Loucy (cell line): ENCODE measurements around the gene LRRC41.
A peak's percentile ranks its signal among the peaks of the same experiment; 100 is the strongest.

Experiments
- H2AFZ ChIP-seq: fragments of 200-600 bp; sonication (generic); 2 replicates; pipeline ENCODE4 v1.6.0; 2016; ENCODE audit warnings: antibody characterized with exemption, mild to moderate bottlenecking, low read length, moderate library complexity
- H3F3A ChIP-seq: fragments of 200-600 bp; 2 replicates; pipeline ENCODE4 v1.6.0; 2016; ENCODE audit warnings: antibody characterized with exemption, low read depth, mild to moderate bottlenecking
- H3K27me3 ChIP-seq: fragments of 200-600 bp; sonication (generic); 2 replicates; pipeline ENCODE4 v1.6.1; 2014; ENCODE audit warnings: low read length, mild to moderate bottlenecking; ENCODE audit not compliant: insufficient read depth, poor library complexity, severe bottlenecking
- H3K36me3 ChIP-seq: fragments of 200-600 bp; sonication (generic); 2 replicates; pipeline ENCODE4 v1.6.1; 2016; ENCODE audit warnings: low read length; ENCODE audit not compliant: insufficient read depth
- H3K4me1 ChIP-seq: fragments of 200-600 bp; sonication (generic); 2 replicates; pipeline ENCODE4 v1.5.1; 2014; ENCODE audit warnings: low read length, mild to moderate bottlenecking; ENCODE audit not compliant: insufficient read depth, poor library complexity, severe bottlenecking
- H3K4me2 ChIP-seq: fragments of 200-600 bp; sonication (generic); 2 replicates; pipeline ENCODE4 v1.6.0; 2014; ENCODE audit warnings: antibody characterized with exemption, low read length, low read depth, mild to moderate bottlenecking; ENCODE audit not compliant: poor library complexity, severe bottlenecking
- H3K4me3 ChIP-seq: fragments of 200-600 bp; sonication (generic); 2 replicates; pipeline ENCODE4 v1.5.1; 2014; ENCODE audit warnings: low read length, mild to moderate bottlenecking, mixed read lengths; ENCODE audit not compliant: poor library complexity, severe bottlenecking
- H3K79me2 ChIP-seq: fragments of 200-600 bp; sonication (generic); 2 replicates; pipeline ENCODE4 v1.6.1; 2014; ENCODE audit warnings: low read length; ENCODE audit not compliant: insufficient read depth
- H3K9ac ChIP-seq: fragments of 200-600 bp; sonication (generic); 2 replicates; pipeline ENCODE4 v1.6.0; 2014; ENCODE audit warnings: mild to moderate bottlenecking, low read depth, low read length, moderate library complexity; ENCODE audit not compliant: poor library complexity, severe bottlenecking
- H3K9me2 ChIP-seq: fragments of 200-600 bp; sonication (generic); replicated peaks from 2 replicates; pipeline ENCODE4 v1.6.1; 2016; ENCODE audit warnings: low read depth, low read length, mixed read lengths
- H3K9me3 ChIP-seq: fragments of 200-600 bp; sonication (generic); 2 replicates; pipeline ENCODE4 v1.6.1; 2014; ENCODE audit warnings: mild to moderate bottlenecking, antibody characterized with exemption, low read length, low read depth; ENCODE audit not compliant: insufficient read depth
- H4K20me1 ChIP-seq: fragments of 200-600 bp; sonication (generic); 2 replicates; pipeline ENCODE4 v1.6.0; 2014; ENCODE audit warnings: antibody characterized with exemption, low read length, mild to moderate bottlenecking; ENCODE audit not compliant: insufficient read depth, poor library complexity, severe bottlenecking
- EZH2phosphoT487 ChIP-seq: fragments of 200-600 bp; IDR thresholded peaks from 2 replicates; pipeline ENCODE4 v1.6.1; 2018; ENCODE audit warnings: antibody characterized with exemption, mild to moderate bottlenecking, moderate library complexity, borderline replicate concordance
- TF ChIP-seq, protein P1 (sequence below): fragments of 200-600 bp; sonication (generic); conservative IDR thresholded peaks from 2 replicates; pipeline ENCODE4 v1.5.1; 2014; ENCODE audit warnings: mild to moderate bottlenecking, antibody characterized with exemption, low read length

Gene LRRC41

DNA sequence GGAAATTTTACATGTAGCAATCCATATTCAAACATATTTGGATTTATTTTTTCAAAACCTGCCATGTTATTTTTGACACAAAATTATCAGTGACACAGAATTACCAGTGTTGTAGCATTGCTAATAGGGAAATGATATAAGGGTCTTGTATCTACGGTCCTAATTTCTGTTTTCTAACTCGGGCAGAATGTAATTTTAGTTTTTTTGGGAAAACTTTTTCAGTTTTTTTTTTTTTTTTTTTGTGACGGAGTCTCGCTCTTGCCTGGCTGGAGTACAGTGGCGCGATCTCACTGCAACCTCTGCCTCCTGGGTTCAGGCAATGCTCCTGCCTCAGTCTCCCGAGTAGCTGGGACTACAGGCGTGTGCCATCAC, 2.7 kb upstream of the LRRC41 start:
- Histone ChIP-seq H3K36me3 (peaks cover 16% of the 10 kb centered on the region; the same call in 1 of the 2 replicates), H3K9me2 (no peaks in the 10 kb centered on the region), H3K4me1 (peaks cover 38% of the 10 kb centered on the region), H3K27me3 (peaks cover 4% of the 10 kb centered on the region), H4K20me1 (peaks cover 57% of the 10 kb centered on the region), H3K9me3 (no peaks in the 10 kb centered on the region), H3F3A (no peaks in the 10 kb centered on the region), H2AFZ (no peak overlapping the region), H3K79me2 (peaks cover 89% of the 10 kb centered on the region), H3K9ac (peak overlapping the region; percentile 71), H3K4me2 (peak overlapping the region; percentile 80), H3K4me3 (peak overlapping the region; percentile 68)
- TF ChIP-seq, protein P1, sequence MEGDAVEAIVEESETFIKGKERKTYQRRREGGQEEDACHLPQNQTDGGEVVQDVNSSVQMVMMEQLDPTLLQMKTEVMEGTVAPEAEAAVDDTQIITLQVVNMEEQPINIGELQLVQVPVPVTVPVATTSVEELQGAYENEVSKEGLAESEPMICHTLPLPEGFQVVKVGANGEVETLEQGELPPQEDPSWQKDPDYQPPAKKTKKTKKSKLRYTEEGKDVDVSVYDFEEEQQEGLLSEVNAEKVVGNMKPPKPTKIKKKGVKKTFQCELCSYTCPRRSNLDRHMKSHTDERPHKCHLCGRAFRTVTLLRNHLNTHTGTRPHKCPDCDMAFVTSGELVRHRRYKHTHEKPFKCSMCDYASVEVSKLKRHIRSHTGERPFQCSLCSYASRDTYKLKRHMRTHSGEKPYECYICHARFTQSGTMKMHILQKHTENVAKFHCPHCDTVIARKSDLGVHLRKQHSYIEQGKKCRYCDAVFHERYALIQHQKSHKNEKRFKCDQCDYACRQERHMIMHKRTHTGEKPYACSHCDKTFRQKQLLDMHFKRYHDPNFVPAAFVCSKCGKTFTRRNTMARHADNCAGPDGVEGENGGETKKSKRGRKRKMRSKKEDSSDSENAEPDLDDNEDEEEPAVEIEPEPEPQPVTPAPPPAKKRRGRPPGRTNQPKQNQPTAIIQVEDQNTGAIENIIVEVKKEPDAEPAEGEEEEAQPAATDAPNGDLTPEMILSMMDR: no peak
- no peak for TF ChIP-seq EZH2phosphoT487

DNA sequence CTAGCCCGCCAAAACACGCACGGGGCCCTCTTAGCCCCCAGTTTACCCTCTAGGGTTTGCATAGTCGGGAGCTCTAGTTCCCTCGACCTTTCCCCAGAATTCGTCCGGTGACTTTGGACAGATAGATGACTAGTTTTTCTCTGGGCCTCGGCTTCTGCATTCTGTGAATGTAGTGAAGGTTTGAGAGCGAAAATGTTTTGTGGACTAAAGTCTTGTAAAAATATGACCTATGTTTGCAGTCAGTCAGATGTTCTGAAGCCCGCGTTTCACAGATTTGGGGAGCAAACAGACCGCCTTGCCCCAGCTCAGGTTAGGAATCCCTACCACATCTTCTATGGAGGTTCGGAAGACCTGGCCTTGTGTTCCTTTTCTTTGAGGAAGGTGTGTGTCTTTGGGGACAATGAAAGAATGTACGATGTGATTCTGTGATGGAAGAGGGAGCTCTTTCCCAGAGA, 483 bp upstream of the LRRC41 start:
- Histone ChIP-seq H3K36me3 (0 out of 2 replicates have a peak, but pooled peaks cover 2% of the 10 kb centered on the region), H3K4me2 (peak overlapping the region; percentile 93), H3K9me3 (no peaks in the 10 kb centered on the region), H3K9ac (peak overlapping the region; percentile 87), H3F3A (no peaks in the 10 kb centered on the region), H3K4me3 (peak overlapping the region; percentile 81), H3K27me3 (peaks cover 4% of the 10 kb centered on the region), H2AFZ (peak overlapping the region; percentile 80), H3K9me2 (no peaks in the 10 kb centered on the region), H3K4me1 (peaks cover 54% of the 10 kb centered on the region), H3K79me2 (peaks cover 95% of the 10 kb centered on the region), H4K20me1 (peaks cover 71% of the 10 kb centered on the region)
- TF ChIP-seq, protein P1: no peak
- TF ChIP-seq EZH2phosphoT487: no peak

DNA sequence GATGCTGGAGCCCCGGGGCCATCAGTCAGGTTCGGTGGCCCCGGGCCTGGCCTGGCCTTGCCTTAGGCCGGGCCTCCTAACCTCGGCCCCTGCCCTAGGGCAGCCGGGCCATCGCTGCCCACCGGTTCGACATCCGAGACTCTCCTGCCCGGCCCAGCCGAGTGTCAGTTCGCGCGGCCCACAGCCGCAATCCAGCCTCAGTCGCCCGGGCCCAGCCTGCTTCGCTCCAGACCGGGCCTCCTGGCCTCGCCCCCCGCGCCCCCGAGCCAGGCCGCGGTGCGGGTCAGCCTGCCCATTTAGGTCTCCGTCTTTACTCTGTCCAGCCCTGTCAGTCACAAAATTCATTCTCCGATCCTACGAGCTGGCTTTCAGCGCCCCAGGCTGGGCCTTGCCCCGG, 777 bp downstream of the LRRC41 start:
- TF ChIP-seq, protein P1: no peak
- TF ChIP-seq EZH2phosphoT487: no peak
- peak overlapping the region; percentile 80 for H2AFZ ChIP-seq
- peaks cover 94% of the 10 kb centered on the region for H3K79me2 ChIP-seq

More for the DNA sequence above, 777 bp downstream of the LRRC41 start:
- Histone ChIP-seq H3K4me3 (peak overlapping the region; percentile 81), H3K9ac (peak overlapping the region; percentile 87), H3K27me3 (peaks cover 4% of the 10 kb centered on the region), H3K4me2 (peak overlapping the region; percentile 93), H3F3A (no peaks in the 10 kb centered on the region), H3K9me3 (no peaks in the 10 kb centered on the region), H3K9me2 (no peaks in the 10 kb centered on the region), H3K4me1 (peaks cover 42% of the 10 kb centered on the region), H3K36me3 (peaks cover 4% of the 10 kb centered on the region; the same call in 1 of the 2 replicates), H4K20me1 (peaks cover 66% of the 10 kb centered on the region)
